Kidney capillary endothelial cell (primary cell): Measurements from ENCODE around the gene DNAL1.
"Not testable (repeated sequence)": the region's sequence is repeated elsewhere in the genome, so short reads cannot be mapped to it uniquely, and the experiment has no call there.

Source experiments
- DNase-seq: peaks from one replicate; pipeline ENCODE4 v3.0.0-alpha.2; 2018; ENCODE audit warnings: low spot score

DNAL1 gene

DNA sequence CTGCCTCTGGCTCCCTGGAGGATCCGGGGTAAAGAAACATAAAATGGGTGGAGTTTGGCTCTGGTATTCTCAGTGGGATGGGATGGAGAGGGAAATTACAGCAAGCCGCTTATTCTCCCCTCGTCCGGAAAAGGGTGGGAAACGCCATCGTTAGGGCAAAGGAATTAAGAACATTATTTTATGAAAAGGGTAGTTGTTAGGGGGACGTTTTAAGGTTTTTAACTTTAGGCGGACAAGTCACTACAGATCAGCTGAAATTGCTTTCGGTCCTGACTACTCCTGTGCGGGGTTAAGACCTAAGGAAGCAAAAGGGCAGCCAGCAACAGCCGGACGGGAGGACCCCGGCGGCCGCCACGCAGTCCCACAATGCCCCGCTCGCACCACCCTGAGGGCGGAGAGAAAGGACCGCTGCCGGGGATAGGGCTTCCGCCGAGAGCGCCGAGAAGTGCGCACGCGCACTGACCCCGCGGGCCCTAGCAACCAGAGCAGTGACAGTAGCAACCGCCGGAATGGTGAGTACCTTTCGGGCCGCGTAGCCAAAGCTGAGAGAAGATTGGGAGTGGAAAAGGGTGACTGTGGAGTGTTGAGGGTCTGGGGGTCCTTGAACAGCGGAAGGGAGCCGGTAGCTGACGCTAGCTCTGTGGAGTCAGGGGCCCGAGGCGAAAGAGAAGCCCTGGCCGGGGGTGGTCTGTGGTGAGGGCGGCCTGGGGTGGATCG, at the start of gene DNAL1:
TSS of gene DNAL1 (plus strand) at position 456 of the 717 bp plus-strand sequence. CDS start at position 510, 54 bp downstream.
- peak; percentile 94 for DNase-seq

DNA sequence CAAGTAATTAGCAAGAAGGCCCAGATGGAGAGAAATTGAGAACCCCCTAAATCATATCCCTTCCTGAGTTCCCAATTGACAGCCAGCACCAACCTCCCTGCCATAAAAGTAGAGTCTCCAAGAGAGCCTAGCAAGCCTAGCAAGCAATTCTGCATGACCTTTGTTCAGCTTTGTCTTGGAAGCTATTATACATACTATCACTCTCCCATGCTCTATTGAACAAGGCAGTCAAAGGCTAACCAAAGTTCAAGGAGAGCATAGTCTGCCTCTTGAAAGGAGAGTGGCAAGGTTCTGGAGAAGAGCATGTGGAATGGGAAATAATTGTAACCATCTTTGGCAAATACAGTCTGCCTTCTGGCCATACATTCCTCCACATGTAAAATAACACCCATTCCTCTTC, 45.3 kb upstream of the DNAL1 start:
- no peak for DNase-seq

DNA sequence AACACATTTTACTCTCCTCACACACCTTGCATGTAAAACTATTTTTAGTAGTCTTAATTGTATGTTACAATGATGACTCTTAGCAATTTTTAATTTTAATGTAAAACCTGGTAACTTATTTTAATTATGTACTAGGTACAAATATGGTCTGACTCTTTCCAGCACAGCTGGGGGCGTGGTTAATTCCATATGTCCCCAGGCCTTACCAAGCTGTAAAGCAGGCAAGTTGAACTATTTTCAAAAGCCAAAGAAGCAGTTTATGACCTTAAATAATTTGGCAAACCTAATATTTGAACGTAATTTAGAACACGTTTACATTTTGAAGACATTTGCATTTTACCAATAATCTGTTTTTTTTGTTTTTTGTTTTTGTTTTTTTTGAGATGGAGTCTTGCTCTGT, 41.8 kb upstream of the DNAL1 start:
- no peak for DNase-seq

- no peak for DNase-seq
These were observed 38.5 kb upstream of the DNAL1 start for GRCh38 chr14:73606271-73606670.

DNA sequence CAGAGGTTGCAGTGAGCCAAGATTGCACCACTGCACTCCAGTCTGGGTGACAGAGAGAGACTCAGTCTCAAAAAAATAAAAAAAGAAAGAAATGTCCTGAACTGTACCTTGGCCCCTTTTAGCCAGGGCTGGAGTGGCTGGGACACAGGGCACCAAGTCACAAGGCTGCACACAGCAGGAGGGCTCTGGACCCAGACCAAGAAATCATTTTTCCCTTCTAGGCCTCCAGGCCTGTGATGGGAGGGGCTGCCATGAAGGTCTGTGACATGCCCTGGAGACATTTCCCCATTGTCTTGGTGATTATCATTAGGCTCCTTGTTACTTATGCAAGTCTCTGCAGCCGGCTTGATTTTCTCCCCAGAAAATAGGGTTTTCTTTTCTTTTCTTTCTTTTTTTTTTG, 37.5 kb upstream of the DNAL1 start:
- no peak for DNase-seq

GRCh38 chr14:73610687-73611086, 34.1 kb upstream of the DNAL1 start:
- no peak for DNase-seq

GRCh38 chr14:73612339-73613045, 32.3 kb upstream of the DNAL1 start, which contains the start of gene ACOT6:
Gene ACOT6, plus strand, starts transcription at chr14:73612517. Its CDS starts 55 bp downstream, at chr14:73612572.
- DNase-seq, result peak; percentile 37

DNA sequence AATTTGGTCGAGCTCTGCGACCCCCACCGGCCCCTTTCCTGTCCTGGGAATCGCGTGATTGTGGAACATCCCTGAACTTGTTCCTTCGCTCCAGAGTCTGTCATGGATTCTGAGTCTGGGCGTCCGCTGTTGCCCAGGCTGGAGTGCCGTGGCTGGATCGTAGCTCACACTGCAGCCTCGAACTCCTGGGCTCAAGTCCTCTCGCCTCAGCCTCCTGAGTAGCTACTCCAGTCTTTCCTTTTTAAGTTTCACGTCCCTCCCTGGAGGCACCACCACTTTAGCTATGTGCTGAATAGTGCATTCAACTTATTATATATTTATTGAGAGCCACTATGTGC, 31.8 kb upstream of the DNAL1 start:
- no peak for DNase-seq

GRCh38 chr14:73613419-73613963, 31.3 kb upstream of the DNAL1 start:
- DNase-seq, result no peak

DNA sequence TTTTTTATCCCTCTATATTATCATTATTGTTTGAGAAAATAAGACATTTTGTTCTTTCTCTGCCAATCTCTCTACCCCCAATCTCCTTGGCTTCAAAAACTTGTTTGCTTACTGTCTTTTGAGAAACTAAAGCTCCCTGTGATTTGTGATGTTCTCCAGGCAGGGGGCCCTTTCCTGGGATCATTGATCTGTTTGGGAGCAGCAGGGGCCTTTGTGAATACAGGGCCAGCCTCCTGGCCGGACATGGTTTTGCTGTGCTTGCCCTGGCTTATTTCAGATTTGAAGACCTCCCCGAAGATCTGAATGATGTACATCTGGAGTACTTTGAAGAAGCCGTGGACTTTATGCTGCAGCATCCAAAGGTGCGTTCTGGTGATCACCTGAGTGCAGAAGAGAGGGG, 28.0 kb upstream of the DNAL1 start:
- no peak for DNase-seq

DNA sequence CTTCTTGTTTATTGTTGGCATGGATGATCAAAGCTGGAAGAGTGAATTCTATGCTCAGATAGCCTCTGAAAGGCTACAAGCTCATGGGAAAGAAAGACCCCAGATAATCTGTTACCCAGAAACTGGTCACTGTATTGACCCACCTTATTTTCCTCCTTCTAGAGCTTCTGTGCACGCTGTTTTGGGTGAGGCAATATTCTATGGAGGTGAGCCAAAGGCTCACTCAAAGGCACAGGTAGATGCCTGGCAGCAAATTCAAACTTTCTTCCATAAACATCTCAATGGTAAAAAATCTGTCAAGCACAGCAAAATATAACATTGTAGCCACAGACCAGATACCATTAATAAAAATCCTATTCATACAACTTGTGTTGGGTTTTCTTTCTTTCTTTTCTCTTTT, 25.3 kb upstream of the DNAL1 start:
- no peak for DNase-seq

GRCh38 chr14:73620268-73620667, 24.5 kb upstream of the DNAL1 start:
- no peak for DNase-seq

DNA sequence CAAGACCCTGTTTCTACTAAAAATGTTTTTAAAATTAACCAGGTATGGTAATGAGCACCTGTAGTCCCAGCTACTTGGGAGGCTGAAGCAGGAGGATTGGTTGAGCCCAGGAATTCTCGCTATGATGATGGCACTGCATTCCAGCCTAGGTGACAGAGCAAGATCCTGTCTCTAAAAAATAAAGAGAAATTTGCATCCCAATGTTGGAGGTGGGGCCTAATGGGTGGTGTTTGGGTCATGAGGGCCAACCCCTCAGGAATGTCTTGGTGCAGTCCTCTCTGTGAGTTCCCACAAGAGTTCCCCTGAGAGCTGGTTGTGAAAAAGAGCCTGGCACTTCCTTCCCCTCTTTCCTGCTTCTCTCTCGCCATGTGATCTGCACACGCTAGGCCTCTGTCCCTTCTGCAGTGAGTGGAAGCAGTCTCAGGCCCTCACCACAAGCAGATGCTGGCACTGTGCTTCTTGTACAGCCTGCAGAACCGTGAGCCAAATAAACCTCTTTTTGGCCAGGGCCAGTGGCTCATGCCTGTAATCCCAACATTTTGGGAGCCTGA, 21.2 kb upstream of the DNAL1 start:
- DNase-seq, result no peak

- DNase-seq, result no peak
These were observed 19.1 kb upstream of the DNAL1 start for GRCh38 chr14:73625706-73626105.

- DNase-seq, result no peak
These were observed 17.6 kb upstream of the DNAL1 start for GRCh38 chr14:73627151-73627558.

DNA sequence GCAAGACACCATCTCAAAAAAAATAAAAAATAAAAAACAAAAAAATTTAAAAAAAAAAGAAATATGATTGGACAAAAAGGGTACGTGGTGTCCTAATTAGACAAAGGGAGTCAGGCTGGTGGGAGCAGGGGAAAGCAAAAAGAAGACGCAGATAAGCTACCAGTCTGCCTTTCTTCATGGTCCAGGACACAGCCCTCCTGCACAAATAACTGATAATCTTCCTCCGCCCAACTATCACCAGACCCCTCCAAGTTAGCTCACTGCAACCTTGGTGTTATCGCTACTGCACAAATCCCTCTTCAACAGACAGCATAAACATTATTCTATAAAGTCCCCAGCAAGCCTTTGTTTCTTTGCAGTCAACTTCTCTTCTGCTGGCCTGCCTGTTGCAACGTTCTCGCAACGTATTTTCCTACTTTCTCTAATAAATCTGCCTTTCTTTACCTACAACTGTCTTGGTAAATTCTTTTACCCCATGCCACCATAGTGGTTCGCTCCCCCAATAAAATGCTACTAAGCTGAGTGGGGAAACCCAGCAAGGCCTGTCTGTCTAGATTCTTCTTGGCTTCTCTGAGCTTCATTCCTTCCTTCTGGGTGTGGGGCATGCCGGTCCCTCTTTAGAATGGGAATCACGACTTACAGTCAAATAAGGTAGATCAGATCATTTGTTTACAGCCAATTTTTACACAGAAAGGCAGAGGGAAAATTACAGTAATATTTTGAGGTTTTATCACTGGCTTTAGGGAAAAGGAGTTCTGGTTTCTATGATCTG, 14.6 kb upstream of the DNAL1 start:
- DNase-seq, result no peak

- peak; percentile 50 for DNase-seq
These were observed 11.4 kb upstream of the DNAL1 start for GRCh38 chr14:73633116-73634010.

DNA sequence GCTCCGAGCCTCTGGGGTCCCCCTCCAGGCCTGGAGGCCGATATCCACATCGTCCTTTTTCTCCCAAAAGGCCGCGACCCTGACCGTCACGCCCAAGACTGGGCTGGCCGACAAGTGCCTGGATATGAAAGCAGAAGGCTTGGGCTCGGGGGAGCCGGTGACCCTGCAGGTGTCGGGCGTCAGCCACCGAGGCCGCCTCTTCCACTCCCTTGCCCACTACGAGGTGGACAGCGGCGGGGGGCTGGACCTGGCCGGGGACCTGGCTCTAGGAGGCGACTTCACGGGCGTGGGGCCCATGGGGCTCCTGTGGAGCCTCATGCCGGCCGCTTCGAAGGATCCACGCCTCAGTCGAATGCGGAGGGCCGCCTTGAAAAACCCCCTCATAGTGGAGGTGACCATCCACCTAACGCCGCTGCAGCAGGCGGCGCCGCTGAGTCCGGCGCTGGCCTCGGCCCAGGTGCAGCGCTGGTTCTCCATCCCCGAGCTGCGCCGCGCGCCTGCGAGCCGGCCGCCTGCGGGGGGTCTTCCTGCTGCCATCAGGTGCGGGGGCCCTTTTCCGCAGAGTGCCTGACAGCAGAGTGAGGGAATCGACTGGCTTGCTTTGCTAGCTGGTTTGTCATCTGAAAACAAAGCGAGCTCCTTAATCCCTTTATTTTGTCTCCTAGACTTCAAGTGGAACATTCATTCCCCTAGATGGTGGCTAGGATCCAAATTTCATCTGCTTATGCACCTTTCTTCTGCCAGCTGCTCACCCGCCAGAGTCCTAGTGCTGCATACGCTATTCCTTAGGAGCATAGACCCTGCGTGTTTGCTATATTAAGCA, 10.6 kb upstream of the DNAL1 start:
- DNase-seq, result no peak

- DNase-seq, result not testable (repeated sequence)
These were observed 8.4 kb upstream of the DNAL1 start for GRCh38 chr14:73636355-73636754.

DNA sequence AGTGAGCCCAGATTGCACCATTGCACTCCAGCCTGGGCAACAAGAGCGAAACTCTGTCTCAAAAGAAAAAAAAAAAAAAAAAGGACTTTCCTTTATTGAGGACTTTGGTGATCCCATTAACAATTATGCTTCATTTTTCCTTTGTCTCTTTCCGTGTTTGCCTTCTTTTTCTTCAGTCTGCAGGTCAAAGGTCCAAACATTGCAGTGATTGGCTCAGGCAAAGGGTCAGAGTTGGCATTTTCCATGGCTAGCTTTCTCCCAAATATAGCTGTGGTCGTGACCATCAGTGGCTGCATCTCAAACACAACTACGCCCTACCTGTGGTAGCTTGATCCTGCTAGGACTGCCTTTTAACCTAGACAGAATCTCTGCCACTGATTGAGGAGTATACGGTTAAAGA, 7.0 kb upstream of the DNAL1 start:
- DNase-seq, result no peak
